Activated naive CD4-positive, alpha-beta T cell treated with anti-CD3 and anti-CD28 coated beads, Interleukin-2, amount 50 U/mL, for 24 hours (primary cell): Measurements from ENCODE around the gene AVP.
A peak's percentile ranks its signal among the peaks of the same experiment; 100 is the strongest.
"Not testable (repeated sequence)": the region's sequence is repeated elsewhere in the genome, so short reads cannot be mapped to it uniquely, and the experiment has no call there.

Source experiments
- H3K27ac Mint-ChIP-seq: one replicate; pipeline ENCODE4 v1.8.0; 2021; ENCODE audit warnings: mild to moderate bottlenecking, mixed read lengths
- H3K27me3 Mint-ChIP-seq: one replicate; pipeline ENCODE4 v1.8.0; 2021; ENCODE audit warnings: mixed read lengths
- H3K36me3 Mint-ChIP-seq: one replicate; pipeline ENCODE4 v1.8.0; 2021; ENCODE audit warnings: mixed read lengths
- H3K4me1 Mint-ChIP-seq: one replicate; pipeline ENCODE4 v1.8.0; 2021; ENCODE audit warnings: mixed read lengths
- H3K4me3 Mint-ChIP-seq: one replicate; pipeline ENCODE4 v1.8.0; 2021; ENCODE audit warnings: mild to moderate bottlenecking, mixed read lengths
- H3K9me3 Mint-ChIP-seq: one replicate; pipeline ENCODE4 v1.8.0; 2021; ENCODE audit warnings: mixed read lengths

Gene AVP

DNA sequence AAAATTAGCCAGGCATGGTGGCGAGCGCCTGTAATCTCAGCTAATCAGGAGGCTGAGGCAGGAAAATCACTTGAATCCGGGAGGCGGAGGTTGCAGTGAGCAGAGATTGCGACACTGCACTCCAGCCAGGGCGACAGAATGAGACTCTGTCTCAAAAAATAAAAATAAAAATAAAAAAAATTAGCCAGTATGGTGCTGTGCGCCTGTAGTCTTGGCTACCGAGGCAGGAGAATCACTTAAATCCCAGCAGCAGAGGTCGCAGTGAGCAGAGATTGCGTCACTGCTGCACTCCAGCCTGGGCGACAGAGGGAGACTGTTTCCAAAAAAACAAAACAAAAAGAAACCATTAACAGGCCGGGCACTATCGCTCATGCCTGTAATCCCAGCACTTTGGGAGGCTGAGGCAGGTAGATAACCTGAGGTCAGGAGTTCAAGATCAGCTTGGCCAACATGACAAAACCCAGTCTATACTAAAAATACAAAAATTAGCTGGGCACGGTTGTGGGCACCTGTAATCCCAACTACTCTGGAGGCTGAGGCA, 33.4 kb upstream of the AVP start:
- not testable (repeated sequence) for H3K9me3 Mint-ChIP-seq, H3K4me3 Mint-ChIP-seq
- peaks cover 65% of the 10 kb centered on the region for H3K4me1 Mint-ChIP-seq

DNA sequence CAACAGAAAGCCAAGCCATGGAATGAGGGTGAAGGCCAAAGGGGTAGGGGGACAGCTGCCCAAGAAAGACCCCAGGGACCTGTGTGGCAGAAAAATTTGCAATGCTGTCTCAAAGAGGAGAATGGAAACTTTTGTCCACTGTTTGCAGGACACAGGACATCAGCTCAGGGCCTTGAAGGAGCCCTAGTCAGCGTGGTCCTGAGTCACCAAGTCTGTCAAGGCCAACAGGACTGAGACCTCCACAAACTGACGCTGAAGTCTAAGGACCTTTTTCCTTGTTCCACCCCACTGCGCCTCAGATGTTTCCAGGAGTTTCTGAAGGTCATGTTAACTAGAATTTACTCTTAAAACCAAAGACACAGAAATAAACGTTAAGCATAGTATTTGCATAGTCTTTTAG, 31.8 kb upstream of the AVP start:
- Mint-ChIP-seq H3K4me3 (peak overlapping the region; percentile 19), H3K27me3 (no peaks in the 10 kb centered on the region), H3K4me1 (peaks cover 49% of the 10 kb centered on the region), H3K36me3 (peaks cover 10% of the 10 kb centered on the region), H3K9me3 (no peaks in the 10 kb centered on the region), H3K27ac (no peak overlapping the region)

More for the DNA sequence above, 33.4 kb upstream of the AVP start:
- peak overlapping the region; percentile 88 for H3K27ac Mint-ChIP-seq
- not testable (repeated sequence) for H3K27me3 Mint-ChIP-seq
- peaks cover 17% of the 10 kb centered on the region for H3K36me3 Mint-ChIP-seq

DNA sequence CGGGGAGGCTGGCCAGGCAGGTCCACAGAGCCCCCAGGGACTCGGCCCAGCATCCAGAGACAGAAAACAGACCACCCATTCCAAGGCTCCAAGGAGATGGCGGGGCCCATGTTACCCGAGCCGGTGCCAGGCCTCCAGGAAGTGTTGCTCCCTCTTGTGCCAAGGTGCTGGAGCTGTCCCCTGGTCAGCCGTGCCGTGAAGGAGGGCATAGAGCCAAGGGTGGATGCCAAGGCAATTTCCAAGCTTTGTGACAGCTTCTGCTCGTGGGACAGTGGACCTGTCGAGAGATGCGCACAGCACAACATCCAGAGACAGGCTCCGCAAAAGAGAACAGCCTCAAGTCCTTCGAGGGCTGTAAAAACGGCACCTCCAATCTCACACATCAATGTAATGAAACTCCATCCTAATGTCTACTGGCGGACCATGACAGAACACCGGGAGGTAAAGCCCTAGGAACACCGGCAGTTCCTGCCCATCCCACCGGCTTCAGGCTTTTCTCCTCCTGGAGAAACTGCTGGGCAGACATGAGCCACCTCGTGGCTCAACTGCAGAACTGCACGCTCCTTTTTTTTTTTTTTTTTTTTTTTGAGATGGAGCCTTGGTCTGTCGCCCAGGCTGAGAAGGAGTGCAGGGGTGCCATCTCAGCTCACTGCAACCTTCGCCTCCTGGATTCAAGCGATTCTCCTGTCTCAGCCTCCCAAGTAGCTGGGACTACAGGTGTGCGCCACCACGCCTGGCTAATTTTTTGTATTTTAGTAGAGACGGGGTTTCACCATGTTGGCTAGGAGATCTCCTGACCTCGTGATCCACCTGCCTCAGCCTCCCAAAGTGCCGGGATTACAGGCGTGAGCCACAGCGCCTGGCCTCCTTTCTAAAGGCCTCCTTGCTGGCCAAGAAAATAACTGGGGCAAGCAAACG, 30.9 kb upstream of the AVP start:
- Mint-ChIP-seq H3K27ac (no peak overlapping the region), H3K27me3 (no peaks in the 10 kb centered on the region), H3K9me3 (no peaks in the 10 kb centered on the region), H3K36me3 (peaks cover 3% of the 10 kb centered on the region), H3K4me3 (no peak overlapping the region), H3K4me1 (peaks cover 40% of the 10 kb centered on the region)

DNA sequence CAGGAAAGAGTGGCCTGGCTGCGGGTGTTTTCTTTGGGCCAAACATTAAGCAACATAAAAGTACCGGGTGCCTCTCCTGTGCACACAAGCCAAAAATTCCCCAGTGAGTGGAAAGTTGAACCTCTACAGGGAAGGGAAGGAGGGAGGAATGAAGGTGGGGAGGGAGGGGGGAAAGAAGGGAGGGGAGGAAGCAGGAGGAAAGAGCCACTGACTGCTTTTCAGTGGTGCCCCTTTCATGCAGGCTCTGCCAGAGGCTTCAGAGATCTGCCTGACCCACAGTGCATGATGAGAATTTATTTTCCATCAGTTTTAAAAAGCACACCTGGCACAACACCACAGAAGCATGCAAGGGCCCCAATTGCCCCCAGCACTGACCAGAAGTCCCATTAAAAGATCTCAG, 27.5 kb upstream of the AVP start:
- H3K9me3 Mint-ChIP-seq = no peaks in the 10 kb centered on the region
- H3K4me3 Mint-ChIP-seq = no peak overlapping the region
- H3K27ac Mint-ChIP-seq = no peak overlapping the region
- H3K36me3 Mint-ChIP-seq = peaks cover 3% of the 10 kb centered on the region
- peaks cover 23% of the 10 kb centered on the region for H3K4me1 Mint-ChIP-seq
- H3K27me3 Mint-ChIP-seq = no peaks in the 10 kb centered on the region

DNA sequence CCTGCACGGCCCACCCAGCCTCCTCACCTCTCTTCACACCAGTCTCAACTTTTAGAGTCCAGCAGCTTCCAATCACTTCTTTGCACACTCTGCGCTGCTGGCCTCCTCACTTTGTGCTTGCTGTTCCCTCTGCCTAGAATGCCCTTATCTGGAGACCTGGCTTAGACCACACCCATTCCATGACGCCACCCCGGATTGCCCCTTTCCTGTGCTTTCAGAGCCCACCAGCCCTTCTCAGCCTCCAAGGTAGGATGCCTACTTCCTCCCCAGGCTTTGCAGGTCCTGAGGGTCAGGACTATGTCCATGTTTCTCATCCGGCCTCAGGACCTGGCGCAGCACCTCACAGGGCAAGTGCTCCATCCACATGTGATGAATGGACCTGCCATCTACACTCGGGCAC, 27.0 kb upstream of the AVP start:
- no peak overlapping the region for H3K27ac Mint-ChIP-seq
- peaks cover 22% of the 10 kb centered on the region for H3K4me1 Mint-ChIP-seq
- no peaks in the 10 kb centered on the region for H3K9me3 Mint-ChIP-seq
- peaks cover 3% of the 10 kb centered on the region for H3K36me3 Mint-ChIP-seq
- H3K4me3 Mint-ChIP-seq = no peak overlapping the region
- H3K27me3 Mint-ChIP-seq = no peaks in the 10 kb centered on the region

DNA sequence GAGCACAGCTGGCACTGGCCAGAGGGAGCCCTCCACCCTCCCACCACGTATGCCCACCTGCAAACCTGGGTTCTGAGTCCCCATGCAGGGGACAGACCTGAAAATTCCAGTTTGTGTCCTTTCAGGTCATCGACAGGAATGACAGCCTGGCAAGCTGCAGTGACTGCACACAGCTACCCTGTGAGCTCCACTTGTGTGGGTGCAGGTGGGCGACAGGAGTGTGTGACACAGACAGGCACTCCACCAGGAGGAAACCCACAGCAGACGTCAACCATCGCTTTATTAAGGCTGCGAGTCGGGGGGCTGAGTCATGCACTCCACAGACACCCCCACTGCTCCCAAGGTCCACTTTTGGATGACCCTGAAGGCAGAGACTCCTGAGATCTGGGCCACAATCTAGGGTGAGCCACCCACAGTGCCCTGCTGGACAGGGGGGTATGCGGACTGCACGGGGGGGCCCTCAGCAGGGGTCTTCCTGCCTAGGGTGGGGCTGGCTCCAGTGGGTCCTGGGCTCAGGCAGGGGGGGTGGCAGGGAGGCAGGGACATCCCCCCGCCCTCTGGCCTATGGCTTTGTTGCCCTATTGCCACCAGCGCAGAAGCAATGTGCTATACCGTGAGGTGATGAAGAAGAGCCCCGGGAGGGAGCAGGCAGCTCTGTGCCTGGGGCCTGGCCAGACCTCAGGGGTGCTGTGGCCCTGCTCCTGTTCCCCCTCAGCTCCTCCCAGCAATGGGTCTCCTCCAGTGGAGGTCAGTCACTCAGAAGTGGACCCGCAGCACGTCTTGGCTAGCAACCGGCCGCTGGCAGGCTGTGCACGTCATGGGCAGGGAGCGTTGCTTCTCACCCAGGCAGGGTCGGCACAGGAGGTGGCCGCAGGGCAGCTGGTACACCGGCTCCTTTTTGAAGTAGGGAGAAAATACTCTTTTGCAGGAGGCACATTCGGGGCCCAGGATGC, 25.1 kb upstream of the AVP start:
- H3K36me3 Mint-ChIP-seq = peaks cover 3% of the 10 kb centered on the region
- H3K27me3 Mint-ChIP-seq = no peaks in the 10 kb centered on the region

DNA sequence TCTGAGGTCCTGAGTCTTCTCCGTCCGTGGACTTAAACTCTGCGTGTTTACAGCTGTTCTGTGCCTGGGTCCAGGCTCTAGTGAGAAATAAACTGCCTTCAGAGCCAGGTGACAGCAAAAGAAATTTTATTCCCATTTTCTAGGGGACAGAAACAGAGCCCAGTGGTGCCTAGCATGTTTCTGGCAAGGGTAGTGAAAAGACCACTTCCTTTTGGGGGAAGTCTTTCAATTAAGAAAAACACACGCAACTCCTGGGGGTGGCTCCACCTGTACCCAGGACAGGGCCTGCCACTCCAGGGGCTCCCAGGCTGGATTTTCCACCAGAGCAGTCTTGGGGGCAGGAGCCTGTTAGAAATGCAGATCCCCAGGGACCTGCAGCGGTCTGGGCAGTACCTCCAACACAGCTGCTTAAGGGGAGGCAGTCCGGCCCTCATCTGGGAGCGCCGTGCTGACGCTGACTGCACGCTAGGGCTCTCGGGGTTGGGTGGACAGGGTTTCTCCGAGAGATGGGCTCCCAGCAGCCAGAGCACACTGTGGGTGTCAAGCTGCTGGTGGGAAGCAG, 23.0 kb upstream of the AVP start:
- H3K9me3 Mint-ChIP-seq = no peaks in the 10 kb centered on the region
- H3K27me3 Mint-ChIP-seq = no peaks in the 10 kb centered on the region
- no peak overlapping the region for H3K27ac Mint-ChIP-seq
- peaks cover 7% of the 10 kb centered on the region for H3K4me1 Mint-ChIP-seq
- no peak overlapping the region for H3K4me3 Mint-ChIP-seq
- no peaks in the 10 kb centered on the region for H3K36me3 Mint-ChIP-seq

More for the DNA sequence above, 25.1 kb upstream of the AVP start:
- Mint-ChIP-seq H3K9me3 (no peaks in the 10 kb centered on the region), H3K4me1 (peaks cover 8% of the 10 kb centered on the region), H3K4me3 (no peak overlapping the region), H3K27ac (no peak overlapping the region)

DNA sequence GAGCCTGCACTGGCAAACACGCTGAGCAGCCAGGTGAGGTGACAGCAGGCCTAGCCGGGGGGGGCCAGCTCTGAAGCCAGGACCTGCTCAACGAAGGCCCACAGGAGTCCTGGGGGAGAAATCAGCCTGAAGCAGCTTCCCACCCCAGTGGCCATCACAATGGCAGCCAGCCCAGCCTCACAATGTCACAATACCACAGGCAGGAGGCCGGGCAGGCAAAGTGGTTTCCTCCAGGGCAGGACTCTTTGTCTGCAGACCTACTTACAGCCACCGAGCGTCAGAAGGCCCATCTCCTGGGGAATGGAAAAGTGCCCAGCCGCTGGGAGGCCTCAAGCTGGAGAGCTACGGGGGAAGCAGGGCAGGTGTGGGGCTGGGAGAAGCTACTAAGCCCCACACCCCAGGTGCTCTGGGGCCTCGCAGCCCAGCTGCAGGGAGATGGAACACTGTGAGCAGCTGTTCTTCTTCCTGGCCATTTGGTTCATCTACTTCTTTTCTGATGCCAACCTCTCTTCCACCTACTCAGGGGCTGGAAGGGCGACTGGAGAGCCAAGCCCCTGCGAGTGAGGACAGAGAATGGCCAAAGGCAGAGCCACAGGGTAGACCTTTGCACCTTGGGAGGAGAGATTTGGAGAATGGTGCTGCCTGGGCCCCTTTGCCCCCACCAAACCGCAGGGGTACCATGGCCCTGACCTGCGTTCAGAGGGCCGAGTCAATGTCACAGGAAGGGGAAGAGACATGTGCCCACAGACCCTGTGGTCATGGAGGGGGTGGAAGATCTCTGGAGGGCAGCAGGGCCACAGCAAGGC, 22.3 kb upstream of the AVP start:
- Mint-ChIP-seq H3K9me3 (no peaks in the 10 kb centered on the region), H3K36me3 (no peaks in the 10 kb centered on the region), H3K27me3 (no peaks in the 10 kb centered on the region), H3K27ac (no peak overlapping the region), H3K4me3 (no peak overlapping the region), H3K4me1 (peaks cover 14% of the 10 kb centered on the region)

DNA sequence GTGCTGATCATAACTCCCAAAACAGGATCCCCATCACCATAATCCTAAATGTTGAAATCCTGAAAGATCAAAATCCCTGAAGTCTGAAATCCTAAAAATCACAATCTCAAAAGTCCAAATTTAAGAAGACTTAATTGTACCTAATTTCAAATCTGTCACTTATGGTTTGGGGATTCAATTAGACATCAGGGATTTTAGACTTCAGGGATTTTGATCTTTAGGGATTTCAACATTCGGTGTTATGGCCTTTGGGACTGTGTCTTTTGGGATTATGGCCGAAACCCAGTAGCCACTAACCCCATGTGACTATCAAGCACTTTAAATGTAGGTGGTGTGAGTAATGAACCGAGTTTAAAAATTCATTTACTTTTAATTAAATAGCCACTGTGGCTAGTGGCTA, 21.7 kb upstream of the AVP start:
- Mint-ChIP-seq H3K4me3 (no peak overlapping the region), H3K36me3 (no peaks in the 10 kb centered on the region), H3K27ac (no peak overlapping the region), H3K4me1 (peaks cover 19% of the 10 kb centered on the region), H3K27me3 (no peaks in the 10 kb centered on the region), H3K9me3 (no peaks in the 10 kb centered on the region)

DNA sequence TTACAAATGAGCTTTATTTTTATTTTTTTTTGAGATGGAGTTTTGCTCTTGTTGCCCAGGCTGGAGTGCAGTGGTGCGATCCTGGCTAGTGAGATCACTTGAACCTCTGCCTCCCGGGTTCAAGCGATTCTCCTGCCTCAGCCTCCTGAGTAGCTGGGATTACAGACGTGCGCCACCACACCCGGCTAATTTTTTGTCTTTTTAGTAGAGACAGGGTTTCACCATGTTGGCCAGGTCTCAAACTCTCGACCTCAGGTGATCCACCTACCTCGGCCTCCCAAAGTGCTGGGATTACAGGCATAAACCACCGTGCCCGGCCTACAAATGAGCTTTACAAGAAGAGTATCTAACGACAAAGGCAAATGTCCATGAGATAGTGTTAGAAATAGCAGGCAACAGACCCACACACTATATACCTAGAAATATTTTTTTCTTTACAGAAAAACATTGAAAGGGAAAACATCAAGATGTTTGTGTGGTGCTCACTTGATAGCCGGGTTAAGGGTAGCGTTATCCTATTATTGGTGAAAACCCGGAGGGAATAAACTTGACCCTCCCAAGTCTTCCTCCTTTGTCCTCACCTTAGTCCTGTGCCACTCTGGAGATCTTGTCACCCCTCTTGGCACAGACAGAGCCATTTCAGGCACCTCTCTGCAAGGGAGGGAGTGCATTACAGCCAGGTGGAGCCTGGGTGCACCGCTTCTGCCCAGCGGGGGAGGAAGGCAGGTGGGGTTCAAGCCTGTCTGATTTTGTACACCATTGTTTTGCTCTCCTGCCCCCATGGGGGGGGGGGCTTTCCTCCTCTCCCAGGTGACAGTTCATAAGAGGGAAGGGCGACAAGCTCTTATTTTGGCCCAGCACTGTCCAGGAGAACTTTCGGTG, 21.0 kb upstream of the AVP start:
- Mint-ChIP-seq H3K4me3 (no peak overlapping the region), H3K4me1 (peaks cover 25% of the 10 kb centered on the region), H3K36me3 (no peaks in the 10 kb centered on the region), H3K27ac (no peak overlapping the region), H3K27me3 (no peaks in the 10 kb centered on the region), H3K9me3 (no peaks in the 10 kb centered on the region)

DNA sequence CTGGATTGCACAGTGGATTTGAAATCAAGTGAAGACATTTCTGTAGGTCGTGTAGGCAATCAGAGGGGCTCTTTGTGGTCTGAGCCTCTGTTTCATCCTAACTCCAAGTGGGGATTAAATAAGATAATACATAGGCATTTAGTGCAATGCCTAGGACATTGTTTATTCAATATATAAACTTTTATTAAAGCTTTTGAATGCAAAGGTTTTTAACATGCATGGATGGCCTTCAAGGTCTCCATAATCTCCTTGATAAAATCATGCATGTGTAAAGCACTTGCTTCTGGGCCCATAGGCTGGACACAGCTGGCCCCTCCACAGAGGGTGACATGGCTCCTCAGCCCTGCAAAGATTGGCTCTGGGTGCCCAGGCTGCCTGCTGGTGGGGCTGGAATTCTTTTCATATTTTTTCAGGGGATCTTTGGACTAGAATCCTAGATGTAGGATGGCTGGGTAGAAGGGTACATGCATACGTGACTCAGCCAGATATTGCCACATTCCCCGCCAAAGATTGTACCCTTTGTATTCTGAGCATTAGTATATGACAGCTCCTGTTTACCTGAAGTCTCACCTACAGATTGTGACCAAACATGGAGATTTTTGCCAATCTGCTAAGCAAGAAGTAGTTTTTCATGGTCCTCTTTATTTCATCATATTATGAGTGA, 19.0 kb upstream of the AVP start:
- H3K4me3 Mint-ChIP-seq = peak overlapping the region; percentile 40
- H3K36me3 Mint-ChIP-seq = no peaks in the 10 kb centered on the region
- H3K9me3 Mint-ChIP-seq = no peaks in the 10 kb centered on the region
- H3K4me1 Mint-ChIP-seq = peaks cover 25% of the 10 kb centered on the region
- no peaks in the 10 kb centered on the region for H3K27me3 Mint-ChIP-seq
- H3K27ac Mint-ChIP-seq = peak overlapping the region; percentile 30

DNA sequence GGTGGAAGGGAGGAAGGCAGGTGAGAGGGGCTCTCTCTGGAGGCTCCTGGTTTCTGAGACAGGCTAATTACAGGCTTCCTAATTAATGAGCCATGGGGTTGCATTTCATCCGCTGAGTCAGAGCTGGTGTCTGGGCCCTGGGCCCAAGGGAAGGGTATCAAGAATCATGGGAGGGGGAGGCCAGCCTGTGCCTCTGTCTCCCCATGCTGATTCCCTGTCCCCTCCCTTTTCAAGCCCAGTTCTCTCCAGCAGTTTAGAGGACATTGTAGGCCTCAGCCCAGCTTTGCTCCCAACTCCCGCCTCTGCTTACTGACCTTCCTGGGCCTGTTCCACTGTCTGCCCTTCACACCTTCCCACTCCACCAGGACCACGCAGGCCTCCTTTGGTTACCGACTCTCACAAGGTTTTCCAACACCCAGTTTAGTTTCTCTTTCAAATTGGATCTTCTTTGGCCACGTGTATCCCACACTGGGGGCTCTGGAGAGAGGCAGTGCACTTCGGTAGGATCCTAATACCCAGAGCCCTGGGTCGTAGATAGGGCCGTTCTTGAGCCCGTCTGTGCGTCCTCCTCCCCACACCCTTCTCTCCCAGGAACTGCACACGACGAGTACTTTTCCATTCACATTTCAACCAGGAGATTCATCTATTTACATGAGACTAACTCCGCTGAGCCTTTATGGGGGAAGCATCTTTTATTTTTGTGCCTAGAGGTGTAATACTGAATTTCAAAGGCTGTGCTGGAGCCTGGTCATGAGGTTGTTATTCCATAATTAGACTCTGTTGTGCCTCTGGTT, 18.2 kb upstream of the AVP start:
- no peaks in the 10 kb centered on the region for H3K36me3 Mint-ChIP-seq
- H3K4me3 Mint-ChIP-seq = peak overlapping the region; percentile 40
- H3K27me3 Mint-ChIP-seq = no peaks in the 10 kb centered on the region
- no peak overlapping the region for H3K27ac Mint-ChIP-seq
- H3K4me1 Mint-ChIP-seq = peaks cover 25% of the 10 kb centered on the region
- H3K9me3 Mint-ChIP-seq = no peaks in the 10 kb centered on the region
